ENCODE measurements around the gene SIK3. TPM values are rescaled to one million over a fixed set of nuclear protein-coding genes. Genes with fewer than 3 reads are reported as not detected.

Gene SIK3
- total RNA-seq, 2 donors from 2014 or later = 37.2 to 43.5 TPM

DNA sequence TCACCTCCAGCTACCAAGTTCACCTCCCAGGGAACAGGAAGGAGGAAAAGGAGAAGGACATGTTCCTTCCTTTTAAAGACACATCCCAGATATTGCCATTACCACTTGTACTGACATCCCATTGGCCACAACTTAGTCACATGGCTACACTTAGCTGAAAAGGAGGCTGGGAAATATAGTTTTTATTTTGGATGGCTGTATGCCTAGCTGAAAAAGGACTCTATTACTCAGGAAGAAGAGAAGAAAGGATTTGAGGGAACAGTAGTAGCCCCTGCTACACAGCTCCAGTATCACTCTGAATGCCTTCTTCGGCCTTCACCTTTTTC, 304.5 kb downstream of the SIK3 start:
- H3K27me3 Mint-ChIP-seq (ENCODE audit: insufficient read depth) = peaks cover 22% of the 10 kb centered on the region
- Histone ChIP-seq H3K27me3 (ENCODE audit: control insufficient read depth, insufficient read depth, low read length, poor library complexity, severe bottlenecking) (peaks cover 6% of the 10 kb centered on the region), H3K36me3 (ENCODE audit: control insufficient read depth, insufficient read depth, low read length) (no peaks in the 10 kb centered on the region), H3K9ac (ENCODE audit: extremely low read depth, low read length, poor library complexity, severe bottlenecking) (no peak overlapping the region), H3K4me1 (ENCODE audit: control insufficient read depth, insufficient read depth, low read length) (peaks cover 2% of the 10 kb centered on the region), H3K9me3 (ENCODE audit: control insufficient read depth, low read length) (no peaks in the 10 kb centered on the region), H3K4me3 (ENCODE audit: low read length) (no peak overlapping the region), H3K27ac (ENCODE audit: low read depth, low read length) (no peak overlapping the region)
- WGBS, 2 experiments (ENCODE audit: insufficient coverage in 1 of 2, insufficient read length in 1 of 2) = 90% methylated on average over 1 of the region's 1 CpG; no CpG with 5 or more reads in 1 of the 2 experiments
- no peak overlapping the region for H3K4me3 Mint-ChIP-seq
- no peaks in the 10 kb centered on the region for H3K36me3 Mint-ChIP-seq (ENCODE audit: low read depth)
- no peaks in the 10 kb centered on the region for H3K9me3 Mint-ChIP-seq
- H3K27ac Mint-ChIP-seq = no peak overlapping the region
- no peak for DNase-seq
- TF ChIP-seq, protein P1, sequence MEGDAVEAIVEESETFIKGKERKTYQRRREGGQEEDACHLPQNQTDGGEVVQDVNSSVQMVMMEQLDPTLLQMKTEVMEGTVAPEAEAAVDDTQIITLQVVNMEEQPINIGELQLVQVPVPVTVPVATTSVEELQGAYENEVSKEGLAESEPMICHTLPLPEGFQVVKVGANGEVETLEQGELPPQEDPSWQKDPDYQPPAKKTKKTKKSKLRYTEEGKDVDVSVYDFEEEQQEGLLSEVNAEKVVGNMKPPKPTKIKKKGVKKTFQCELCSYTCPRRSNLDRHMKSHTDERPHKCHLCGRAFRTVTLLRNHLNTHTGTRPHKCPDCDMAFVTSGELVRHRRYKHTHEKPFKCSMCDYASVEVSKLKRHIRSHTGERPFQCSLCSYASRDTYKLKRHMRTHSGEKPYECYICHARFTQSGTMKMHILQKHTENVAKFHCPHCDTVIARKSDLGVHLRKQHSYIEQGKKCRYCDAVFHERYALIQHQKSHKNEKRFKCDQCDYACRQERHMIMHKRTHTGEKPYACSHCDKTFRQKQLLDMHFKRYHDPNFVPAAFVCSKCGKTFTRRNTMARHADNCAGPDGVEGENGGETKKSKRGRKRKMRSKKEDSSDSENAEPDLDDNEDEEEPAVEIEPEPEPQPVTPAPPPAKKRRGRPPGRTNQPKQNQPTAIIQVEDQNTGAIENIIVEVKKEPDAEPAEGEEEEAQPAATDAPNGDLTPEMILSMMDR (conservative IDR thresholded peaks at IDR 0.05) = no peak
- H3K4me1 Mint-ChIP-seq = peaks cover 8% of the 10 kb centered on the region

Other genes with a start within 250 kb of the SIK3 start
- gene PAFAH1B2, start 45.9 kb upstream of the SIK3 start, total RNA-seq = 100 to 1,000 TPM; 114 to 115 TPM
- gene SIDT2, start 80.3 kb upstream of the SIK3 start, total RNA-seq = 10 to 100 TPM; 39.3 to 43.0 TPM
- gene TAGLN, start 100.9 kb upstream of the SIK3 start, total RNA-seq = 100 to 1,000 TPM; 228 to 412 TPM
- gene PCSK7, start 133.6 kb upstream of the SIK3 start, total RNA-seq = 10 to 100 TPM; 56.5 to 58.6 TPM
- gene RNF214, start 134.2 kb upstream of the SIK3 start, total RNA-seq = 10 to 100 TPM; 46.4 to 51.1 TPM
- gene BACE1-AS, start 192.9 kb upstream of the SIK3 start, total RNA-seq = 10 to 100 TPM; 15.0 to 15.5 TPM
- gene BACE1, start 217.8 kb upstream of the SIK3 start, total RNA-seq = 10 to 100 TPM; 20.8 to 21.7 TPM
- gene CEP164, start 229.4 kb upstream of the SIK3 start, total RNA-seq = 10 to 100 TPM; 32.7 to 33.6 TPM